Stimulated activated CD4-positive, alpha-beta T cell treated with anti-CD3 and anti-CD28 coated beads, TNF-alpha, amount 100 ng/mL, for 1 hour (primary cell): ENCODE measurements around the gene PLEKHA5.
A peak's percentile ranks its signal among the peaks of the same experiment; 100 is the strongest.
"Not testable (repeated sequence)": the region's sequence is repeated elsewhere in the genome, so short reads cannot be mapped to it uniquely, and the experiment has no call there.

Source experiments
- DNase-seq, 3 donors: peaks; one replicate each; pipeline ENCODE4 v3.0.0-alpha.2; 2020; ENCODE audit warnings: low read depth in 3 of 3, low spot score in 1 of 3

The PLEKHA5 gene

GRCh38 chr12:19312637-19313036, 183.1 kb downstream of the PLEKHA5 start:
- DNase-seq: no peak

- no peak for DNase-seq
Measured at GRCh38 chr12:19316425-19316824, 186.9 kb downstream of the PLEKHA5 start.

- no peak for DNase-seq
Measured at GRCh38 chr12:19322376-19322775, 192.8 kb downstream of the PLEKHA5 start.

- DNase-seq: no peak
Measured at GRCh38 chr12:19323805-19324204, 194.3 kb downstream of the PLEKHA5 start.

GRCh38 chr12:19326102-19326501, 196.6 kb downstream of the PLEKHA5 start:
- no peak for DNase-seq

GRCh38 chr12:19332196-19332595, 202.7 kb downstream of the PLEKHA5 start:
- DNase-seq: no peak

- DNase-seq: no peak
Measured at GRCh38 chr12:19338405-19338804, 208.9 kb downstream of the PLEKHA5 start.

GRCh38 chr12:19350850-19351249, 221.3 kb downstream of the PLEKHA5 start:
- not testable (repeated sequence) for DNase-seq

- DNase-seq: no peak
Measured at GRCh38 chr12:19351346-19351745, 221.8 kb downstream of the PLEKHA5 start.

- DNase-seq: no peak
Measured at GRCh38 chr12:19369691-19370148, 240.2 kb downstream of the PLEKHA5 start.

GRCh38 chr12:19373586-19373985, 244.1 kb downstream of the PLEKHA5 start:
- DNase-seq: no peak

GRCh38 chr12:19375888-19376287, 246.4 kb downstream of the PLEKHA5 start:
- DNase-seq: no peak

GRCh38 chr12:19376691-19377090, 247.2 kb downstream of the PLEKHA5 start:
- no peak for DNase-seq

GRCh38 chr12:19382111-19382526, 252.6 kb downstream of the PLEKHA5 start:
- peak in 1 of 3 donors; percentile 16 for DNase-seq

- DNase-seq: no peak
Measured at GRCh38 chr12:19382563-19382962, 253.0 kb downstream of the PLEKHA5 start.

- no peak for DNase-seq
Measured at GRCh38 chr12:19387161-19387560, 257.6 kb downstream of the PLEKHA5 start.

- DNase-seq: no peak
Measured at GRCh38 chr12:19388131-19388549, 258.6 kb downstream of the PLEKHA5 start.

GRCh38 chr12:19390051-19390598, 260.6 kb downstream of the PLEKHA5 start:
- DNase-seq: no peak

GRCh38 chr12:19392644-19393043, 263.1 kb downstream of the PLEKHA5 start:
- not testable (repeated sequence) for DNase-seq

- DNase-seq: no peak
Measured at GRCh38 chr12:19394385-19394784, 264.9 kb downstream of the PLEKHA5 start.

- DNase-seq: no peak
Measured at GRCh38 chr12:19397534-19397933, 268.0 kb downstream of the PLEKHA5 start.

GRCh38 chr12:19398376-19399363, 269.1 kb downstream of the PLEKHA5 start:
- no peak for DNase-seq
